CD14-positive monocyte (primary cell): Measurements from ENCODE around the gene NOX3. TPM values are rescaled to one million over a fixed set of nuclear protein-coding genes. Genes with fewer than 3 reads are reported as not detected.

Experiments used
- DNase-seq, 3 donors: peaks; one replicate each; pipeline ENCODE4 v3.0.0-alpha.2; 2011 to 2022
- H2AFZ ChIP-seq: 2 replicates; pipeline ENCODE4 v1.6.0; 2012; ENCODE audit warnings: mild to moderate bottlenecking, low read depth, low read length, inconsistent platforms; ENCODE audit not compliant: insufficient read depth, poor library complexity, severe bottlenecking
- H3K27ac ChIP-seq, 2 donors: 1 replicate in 1 of 2; 2 replicates in 1 of 2; pipeline ENCODE4 v1.5.1; 2012 to 2013; ENCODE audit warnings: low read length in 2 of 2, control low read depth in 1 of 2, inconsistent platforms in 1 of 2, low read depth in 1 of 2, mild to moderate bottlenecking in 1 of 2
- H3K27me3 ChIP-seq, 2 donors: one replicate each; pipeline versions ENCODE4 v1.6.0 to v1.6.1; 2011 to 2013; ENCODE audit warnings: low read length in 2 of 2; ENCODE audit not compliant: control insufficient read depth in 2 of 2, insufficient read depth in 2 of 2
- H3K36me3 ChIP-seq, 2 donors: replicated peaks in 1 of 2; 1 replicate in 1 of 2; 2 replicates in 1 of 2; pipeline versions ENCODE4 v1.5.1 to v1.6.1; 2012 to 2013; ENCODE audit warnings: low read length in 2 of 2, control low read depth in 1 of 2, inconsistent platforms in 1 of 2, mild to moderate bottlenecking in 1 of 2; ENCODE audit not compliant: insufficient read depth in 2 of 2, control insufficient read depth in 1 of 2
- H3K4me1 ChIP-seq, 2 donors: 1 replicate in 1 of 2; 2 replicates in 1 of 2; pipeline versions ENCODE4 v1.5.1 to v1.6.1; 2012 to 2013; ENCODE audit warnings: low read length in 2 of 2, control low read depth in 1 of 2, inconsistent platforms in 1 of 2, mild to moderate bottlenecking in 1 of 2, moderate library complexity in 1 of 2; ENCODE audit not compliant: insufficient read depth in 2 of 2, control insufficient read depth in 1 of 2
- H3K4me2 ChIP-seq: replicated peaks from 2 replicates; pipeline ENCODE3; 2012; ENCODE audit warnings: low read length, moderate library complexity, mild to moderate bottlenecking; ENCODE audit not compliant: poor library complexity, severe bottlenecking; ENCODE audit errors: extremely low read depth
- H3K4me3 ChIP-seq, 3 experiments: fragments of 200-600 bp in 1 of 3; sonication (generic) in 1 of 3; replicated peaks in 1 of 3; 1 replicate in 2 of 3; 2 replicates in 1 of 3; pipeline ENCODE4 v1.5.1; 2011 to 2013; ENCODE audit warnings: low read length in 3 of 3, mild to moderate bottlenecking in 3 of 3, control low read depth in 2 of 3, low read depth in 2 of 3, inconsistent platforms in 1 of 3, moderate library complexity in 1 of 3
- H3K79me2 ChIP-seq: 2 replicates; pipeline ENCODE4 v1.6.0; 2012; ENCODE audit warnings: mild to moderate bottlenecking, control low read depth, inconsistent platforms, low read length, moderate library complexity; ENCODE audit not compliant: insufficient read depth
- H3K9ac ChIP-seq: 2 replicates; pipeline ENCODE4 v1.6.0; 2017; ENCODE audit warnings: low read length, mild to moderate bottlenecking; ENCODE audit not compliant: insufficient read depth, poor library complexity, severe bottlenecking
- H3K9me3 ChIP-seq, 2 donors: replicated peaks in 1 of 2; 1 replicate in 1 of 2; 2 replicates in 1 of 2; pipeline versions ENCODE4 v1.5.1 to v1.6.1; 2012 to 2013; ENCODE audit warnings: low read length in 2 of 2, control low read depth in 1 of 2; ENCODE audit not compliant: control insufficient read depth in 1 of 2, insufficient read depth in 1 of 2
- H4K20me1 ChIP-seq: 2 replicates; pipeline ENCODE4 v1.6.0; 2012; ENCODE audit warnings: mild to moderate bottlenecking, low read length, control low read depth, moderate library complexity; ENCODE audit not compliant: insufficient read depth
- H3K27ac Mint-ChIP-seq, 7 donors: one replicate each; pipeline ENCODE4 v1.8.0; 2020; ENCODE audit warnings: mild to moderate bottlenecking in 7 of 7, mixed read lengths in 7 of 7, moderate library complexity in 6 of 7, inconsistent platforms in 2 of 7
- H3K27me3 Mint-ChIP-seq, 3 donors: one replicate each; pipeline ENCODE4 v1.8.0; 2021 to 2022; ENCODE audit warnings: low read depth in 3 of 3, mild to moderate bottlenecking in 3 of 3, mixed read lengths in 3 of 3, moderate library complexity in 3 of 3, inconsistent platforms in 1 of 3
- H3K36me3 Mint-ChIP-seq, 2 donors: one replicate each; pipeline ENCODE4 v1.8.0; 2020; ENCODE audit warnings: mixed read lengths in 2 of 2, inconsistent platforms in 1 of 2, mild to moderate bottlenecking in 1 of 2
- H3K4me1 Mint-ChIP-seq: one replicate; pipeline ENCODE4 v1.8.0; 2020; ENCODE audit warnings: mild to moderate bottlenecking, mixed read lengths
- H3K4me3 Mint-ChIP-seq, 2 donors: one replicate each; pipeline ENCODE4 v1.8.0; 2020; ENCODE audit warnings: mild to moderate bottlenecking in 2 of 2, mixed read lengths in 2 of 2, moderate library complexity in 1 of 2
- H3K9me3 Mint-ChIP-seq, 7 donors: one replicate each; pipeline ENCODE4 v1.8.0; 2020 to 2022; ENCODE audit warnings: mixed read lengths in 7 of 7, mild to moderate bottlenecking in 6 of 7, moderate library complexity in 6 of 7, inconsistent platforms in 2 of 7
- CTCF ChIP-seq: fragments of 200-600 bp; IDR thresholded peaks from one replicate; pipeline ENCODE4 v1.8.0; 2022; ENCODE audit warnings: antibody characterized with exemption, mild to moderate bottlenecking
- WGBS: methylation state at CpG from one replicate; pipeline ENCODE4 v1.1.5; 2013; ENCODE audit warnings: missing lambda C conversion rate; ENCODE audit not compliant: insufficient coverage; 5-methylcytosine and 5-hydroxymethylcytosine counted together
- intact Hi-C, 2 donors: fragments of 100-400 bp; cut with micrococcal nuclease; formaldehyde crosslinking; loops; one replicate each; pipeline versions ENCODE4 v1.15.0 to v1.15.1; 2023
- polyA plus RNA-seq, 3 donors: library from polyadenylated mRNA; depleted of rRNA in 1 of 3; unstranded in 2 of 3; stranded (reverse) in 1 of 3; fragments of 300-500 nt in 2 of 3; fragments of >200 nt in 1 of 3; fragmentation: Illumina TruSeq in 2 of 3; gene quantifications; 1 replicate in 2 of 3; 2 replicates in 1 of 3; pipeline ENCODE4 v1.2.3, GENCODE V29; 2012 to 2021

NOX3 gene
- polyA plus RNA-seq, 3 donors, result not detected

- H3K4me1 ChIP-seq, result no peaks in the 10 kb centered on the region
- H3K27ac ChIP-seq, result no peak overlapping the region
- H3K4me3 Mint-ChIP-seq, result no peak overlapping the region
- no peak overlapping the region for H3K9ac ChIP-seq
- intact Hi-C loops, result no loop called here
- 100% methylated on average over 1 of the region's 3 CpGs for WGBS
- H3K9me3 ChIP-seq, result peaks cover 25 to 39% of the 10 kb centered on the region in 2 donors
- H3K36me3 ChIP-seq, result no peaks in the 10 kb centered on the region
- H3K9me3 Mint-ChIP-seq, result peaks cover 33 to 51% (median 37%) of the 10 kb centered on the region in 7 donors
- H4K20me1 ChIP-seq, result no peaks in the 10 kb centered on the region
- H2AFZ ChIP-seq, result no peak overlapping the region
- H3K79me2 ChIP-seq, result no peaks in the 10 kb centered on the region
- H3K4me1 Mint-ChIP-seq, result no peaks in the 10 kb centered on the region
- H3K27me3 Mint-ChIP-seq, result peaks cover 0 to 2% (median 2%) of the 10 kb centered on the region in 3 donors
- no peak overlapping the region for H3K27ac Mint-ChIP-seq
- H3K27me3 ChIP-seq, result no peaks in the 10 kb centered on the region
- H3K4me3 ChIP-seq, result no peak overlapping the region
- DNase-seq, result no peak
- no peak overlapping the region for H3K4me2 ChIP-seq
- no peaks in the 10 kb centered on the region for H3K36me3 Mint-ChIP-seq
- no peak for TF ChIP-seq CTCF
Observed at GRCh38 chr6:155466539-155466938, 10.9 kb upstream of the NOX3 start.

- H3K27me3 Mint-ChIP-seq, result peaks cover 0 to 2% (median 2%) of the 10 kb centered on the region in 3 donors
- H3K27ac Mint-ChIP-seq, result no peak overlapping the region
- intact Hi-C loops, result no loop called here
- WGBS, result no CpG with 5 or more reads among the region's 6 CpGs
- H3K4me2 ChIP-seq, result no peak overlapping the region
- no peaks in the 10 kb centered on the region for H4K20me1 ChIP-seq
- no peak for DNase-seq
- no peak for TF ChIP-seq CTCF
- no peaks in the 10 kb centered on the region for H3K27me3 ChIP-seq
- no peaks in the 10 kb centered on the region for H3K79me2 ChIP-seq
- no peaks in the 10 kb centered on the region for H3K36me3 Mint-ChIP-seq
- no peaks in the 10 kb centered on the region for H3K4me1 ChIP-seq
- H3K4me3 Mint-ChIP-seq, result no peak overlapping the region
- H2AFZ ChIP-seq, result no peak overlapping the region
- H3K9me3 Mint-ChIP-seq, result peaks cover 4 to 15% (median 11%) of the 10 kb centered on the region in 7 donors
- no peak overlapping the region for H3K9ac ChIP-seq
- no peak overlapping the region for H3K4me3 ChIP-seq
- no peaks in the 10 kb centered on the region for H3K36me3 ChIP-seq
- H3K9me3 ChIP-seq, result peaks cover 0 to 7% of the 10 kb centered on the region in 2 donors
- H3K27ac ChIP-seq, result no peak overlapping the region
- H3K4me1 Mint-ChIP-seq, result no peaks in the 10 kb centered on the region
Observed at GRCh38 chr6:155461556-155461955, 5.9 kb upstream of the NOX3 start.
